Spleen (tissue), 11 donors: ENCODE measurements around the gene PLEKHA3. TPM values are rescaled to one million over a fixed set of nuclear protein-coding genes. Genes with fewer than 3 reads are reported as not detected.
"Not testable (repeated sequence)": the region's sequence is repeated elsewhere in the genome, so short reads cannot be mapped to it uniquely, and the experiment has no call there.

Experiments
- DNase-seq: peaks from one replicate; pipeline ENCODE4 v3.0.0-alpha.2; 2020
- H3K27ac ChIP-seq, 8 donors: fragments of 200-600 bp; sonication (generic) in 7 of 8; 1 replicate in 4 of 8; 2 replicates in 4 of 8; pipeline versions ENCODE4 v1.5.0 to v1.8.0; 2016 to 2021; ENCODE audit warnings: inconsistent platforms in 4 of 8, mild to moderate bottlenecking in 4 of 8, moderate library complexity in 1 of 8
- H3K27me3 ChIP-seq, 7 donors: fragments of 200-600 bp; sonication (generic) in 6 of 7; replicated peaks in 1 of 7; 1 replicate in 4 of 7; 2 replicates in 3 of 7; pipeline versions ENCODE4 v1.5.0 to v1.8.0; 2016 to 2021; ENCODE audit warnings: inconsistent platforms in 3 of 7, mild to moderate bottlenecking in 1 of 7
- H3K36me3 ChIP-seq, 6 donors: fragments of 200-600 bp; sonication (generic) in 5 of 6; 1 replicate in 4 of 6; 2 replicates in 2 of 6; pipeline versions ENCODE4 v1.5.0 to v1.8.0; 2016 to 2021; ENCODE audit warnings: inconsistent platforms in 2 of 6
- H3K4me1 ChIP-seq, 6 donors: fragments of 200-600 bp; sonication (generic) in 5 of 6; 1 replicate in 3 of 6; 2 replicates in 3 of 6; pipeline versions ENCODE4 v1.5.0 to v1.8.0; 2016 to 2021; ENCODE audit warnings: inconsistent platforms in 3 of 6
- H3K4me3 ChIP-seq, 8 donors: fragments of 200-600 bp; sonication (generic) in 7 of 8; 1 replicate in 4 of 8; 2 replicates in 4 of 8; pipeline versions ENCODE4 v1.5.0 to v1.8.0; 2016 to 2021; ENCODE audit warnings: inconsistent platforms in 4 of 8, mild to moderate bottlenecking in 4 of 8, moderate library complexity in 2 of 8
- H3K9me3 ChIP-seq, 8 donors: fragments of 200-600 bp; sonication (generic) in 7 of 8; 1 replicate in 4 of 8; 2 replicates in 4 of 8; pipeline versions ENCODE4 v1.5.0 to v1.8.0; 2016 to 2021; ENCODE audit warnings: inconsistent platforms in 4 of 8
- CTCF ChIP-seq, 11 experiments: fragments of 200-600 bp in 7 of 11; fragments of 450-650 bp in 4 of 11; sonication (generic) in 4 of 11; IDR thresholded peaks in 8 of 11; conservative IDR thresholded peaks in 3 of 11; 1 replicate in 7 of 11; 2 replicates in 4 of 11; pipeline versions ENCODE4 v1.4.0 to v1.8.0; 2016 to 2021; ENCODE audit warnings: antibody characterized with exemption in 11 of 11, inconsistent platforms in 4 of 11, mild to moderate bottlenecking in 1 of 11
- POLR2A ChIP-seq, 3 donors: fragments of 450-650 bp; IDR thresholded peaks; one replicate each; pipeline ENCODE4 v1.5.1; 2017; ENCODE audit warnings: antibody characterized with exemption in 3 of 3, mild to moderate bottlenecking in 1 of 3
- POLR2AphosphoS5 ChIP-seq, 3 donors: sonication (generic); formaldehyde crosslinking; IDR thresholded peaks; one replicate each; pipeline ENCODE4 v1.5.1; 2017; ENCODE audit warnings: antibody characterized with exemption in 3 of 3
- WGBS, 5 donors: extraction: QIAGEN DNeasy Blood & Tissue Kit in 3 of 5; methylation state at CpG; one replicate each; pipeline versions ENCODE4 v1.1.5 to v1.1.7; 2013 to 2018; 5-methylcytosine and 5-hydroxymethylcytosine counted together
- intact Hi-C: fragments of 100-400 bp; cut with DNase I; formaldehyde crosslinking; loops from one replicate; pipeline ENCODE4 v1.15.0; 2023; ENCODE audit warnings: low total_unique reads
- polyA plus RNA-seq, 3 donors: library from polyadenylated mRNA; stranded (reverse); fragments of 200-250 nt; gene quantifications; one replicate each; pipeline ENCODE4 v1.2.1, GENCODE V29; 2013
- total RNA-seq, 7 donors: library from RNA; depleted of rRNA in 3 of 7; stranded (reverse); fragments of >200 nt in 3 of 7; fragmentation: NEBNext Ultra II Directional in 4 of 7; extraction: Animal tissue kit (Norgen Biotek cat#: 25700) in 4 of 7; gene quantifications; one replicate each; pipeline versions ENCODE4 v1.1.0 to v1.2.1, GENCODE V29; 2016 to 2021
- donor health status: healthy with polysubstance abuse.
- donor health status: DM: no; HTN: no; CAD: no; lungs with moderate emphysema.
- donor health status: DM: no; HTN: no; CAD: no.
- donor health status: Bipolar disorder and iron deficiency.
- donor health status: healthy.
- donor health status: DM: no; HTN: no; CAD: no.
- donor health status: DM: yes; HTN: yes; CAD: no.

Gene PLEKHA3
- total and polyA plus RNA-seq, 10 donors = 2.0 to 36.9 (median 19.9) TPM

- 82 to 85% (median 85%) methylated on average over 11 of the region's 11 CpGs for WGBS, 5 donors
- H3K4me3 ChIP-seq = no peak overlapping the region
- peaks cover 0 to 23% (median 8%) of the 10 kb centered on the region in 6 donors for H3K36me3 ChIP-seq
- intact Hi-C loops = no loop called here
- no peaks in the 10 kb centered on the region for H3K27me3 ChIP-seq
- TF ChIP-seq POLR2A (IDR thresholded peaks at IDR 0.05) (no peak), CTCF (IDR thresholded peaks at IDR 0.05 in 8 of 11, conservative IDR thresholded peaks at IDR 0.05 in 3 of 11) (no peak), POLR2AphosphoS5 (IDR thresholded peaks at IDR 0.05) (no peak)
- peaks cover 0 to 30% (median 12%) of the 10 kb centered on the region in 6 donors for H3K4me1 ChIP-seq
- H3K27ac ChIP-seq = peak overlapping the region in 2 of 8 donors; percentile 87 to 92
- H3K9me3 ChIP-seq = no peaks in the 10 kb centered on the region
- no peak for DNase-seq
Measured at GRCh38 chr2:178521304-178522150, 41.3 kb downstream of the PLEKHA3 start.

- intact Hi-C loops = no loop called here
- TF ChIP-seq POLR2AphosphoS5 (IDR thresholded peaks at IDR 0.05) = peak; percentile 85 to 92 (median 89)
- no peak for TF ChIP-seq POLR2A (IDR thresholded peaks at IDR 0.05)
- TF ChIP-seq CTCF (IDR thresholded peaks at IDR 0.05 in 8 of 11, conservative IDR thresholded peaks at IDR 0.05 in 3 of 11) = peak; percentile 53 to 89 (median 77)
- peaks cover 0 to 15% (median 3%) of the 10 kb centered on the region in 6 donors for H3K36me3 ChIP-seq
- peaks cover 0 to 36% (median 13%) of the 10 kb centered on the region in 6 donors for H3K4me1 ChIP-seq
- H3K9me3 ChIP-seq = no peaks in the 10 kb centered on the region
- WGBS, 5 donors = 14 to 24% (median 17%) methylated on average over 25 of the region's 25 CpGs
- DNase-seq = peak; percentile 95
- peak overlapping the region; percentile 64 to 92 (median 78) for H3K27ac ChIP-seq
- peak overlapping the region; percentile 45 to 83 (median 52) for H3K4me3 ChIP-seq
- no peaks in the 10 kb centered on the region for H3K27me3 ChIP-seq
Measured at GRCh38 chr2:178522950-178523595, 42.8 kb downstream of the PLEKHA3 start.

GRCh38 chr2:178523596-178524134 lies 43.4 kb downstream of the PLEKHA3 start:
- Histone ChIP-seq H3K9me3 (no peaks in the 10 kb centered on the region), H3K27ac (peak overlapping the region; percentile 64 to 92 (median 78)), H3K36me3 (peaks cover 0 to 14% (median 0%) of the 10 kb centered on the region in 6 donors), H3K4me3 (peak overlapping the region; percentile 45 to 83 (median 52)), H3K27me3 (no peaks in the 10 kb centered on the region), H3K4me1 (peaks cover 0 to 41% (median 14%) of the 10 kb centered on the region in 6 donors)
- WGBS, 5 donors = 25 to 45% (median 31%) methylated on average over 8 of the region's 8 CpGs
- no peak for TF ChIP-seq CTCF (IDR thresholded peaks at IDR 0.05 in 8 of 11, conservative IDR thresholded peaks at IDR 0.05 in 3 of 11)
- TF ChIP-seq POLR2A (IDR thresholded peaks at IDR 0.05) = no peak
- TF ChIP-seq POLR2AphosphoS5 (IDR thresholded peaks at IDR 0.05) = no peak
- intact Hi-C loops = no loop called here
- no peak for DNase-seq

- 81 to 100% (median 91%) methylated on average over 3 to 5 of the region's 5 CpGs for WGBS, 5 donors
- intact Hi-C loops, H3K9me3 ChIP-seq, DNase-seq, H3K27ac ChIP-seq, H3K27me3 ChIP-seq, H3K4me3 ChIP-seq: not testable (repeated sequence)
- Histone ChIP-seq H3K36me3 (peaks cover 0 to 12% (median 0%) of the 10 kb centered on the region in 6 donors), H3K4me1 (peaks cover 6 to 55% (median 23%) of the 10 kb centered on the region in 6 donors)
Measured at GRCh38 chr2:178525010-178525409, 44.8 kb downstream of the PLEKHA3 start.

- 68 to 88% (median 73%) methylated on average over 1 of the region's 1 CpG for WGBS, 5 donors
- H3K4me3 ChIP-seq, intact Hi-C loops, H3K27me3 ChIP-seq, DNase-seq, H3K27ac ChIP-seq, H3K9me3 ChIP-seq: not testable (repeated sequence)
- peaks cover 0 to 12% (median 0%) of the 10 kb centered on the region in 6 donors for H3K36me3 ChIP-seq
- peaks cover 6 to 59% (median 23%) of the 10 kb centered on the region in 6 donors for H3K4me1 ChIP-seq
Measured at GRCh38 chr2:178525460-178525859, 45.2 kb downstream of the PLEKHA3 start.
